Colonic mucosa (tissue), 4 donors: ENCODE measurements around the gene CTNND2. TPM values are rescaled to one million over a fixed set of nuclear protein-coding genes. Genes with fewer than 3 reads are reported as not detected.

Experiments
- DNase-seq: peaks from one replicate; pipeline ENCODE4 v3.0.0-alpha.2; 2020
- H3K27ac ChIP-seq: fragments of 200-600 bp; one replicate; pipeline ENCODE4 v1.8.0; 2021
- H3K27me3 ChIP-seq: fragments of 200-600 bp; one replicate; pipeline ENCODE4 v1.8.0; 2021
- H3K36me3 ChIP-seq: fragments of 200-600 bp; one replicate; pipeline ENCODE4 v1.8.0; 2021
- H3K4me1 ChIP-seq: fragments of 200-600 bp; one replicate; pipeline ENCODE4 v1.8.0; 2021; ENCODE audit warnings: mild to moderate bottlenecking
- H3K4me3 ChIP-seq: fragments of 200-600 bp; one replicate; pipeline ENCODE4 v1.8.0; 2021
- H3K9ac ChIP-seq, 2 donors: one replicate each; pipeline ENCODE4 v1.7.0; 2013; ENCODE audit warnings: control low read depth in 2 of 2, low read depth in 2 of 2, low read length in 2 of 2
- H3K9me3 ChIP-seq: fragments of 200-600 bp; one replicate; pipeline ENCODE4 v1.8.0; 2021
- CTCF ChIP-seq: fragments of 200-600 bp; IDR thresholded peaks from one replicate; pipeline ENCODE4 v1.8.0; 2022; ENCODE audit warnings: antibody characterized with exemption, mild to moderate bottlenecking
- intact Hi-C: fragments of 100-400 bp; cut with DNase I; formaldehyde crosslinking; loops from one replicate; pipeline ENCODE4 v1.14.1; 2022
- total RNA-seq, 2 donors: library from RNA; stranded (reverse); fragmentation: NEBNext Ultra II Directional in 1 of 2; extraction: Animal tissue kit (Norgen Biotek cat#: 25700) in 1 of 2; gene quantifications; one replicate each; pipeline ENCODE4 v1.2.1, GENCODE V29; 2021
- donor health status: healthy.
- donor health status: DM: no; HTN: no; CAD: no.
- donor health status: DM: no; HTN: no; CAD: no.

The CTNND2 gene
- total RNA-seq, 2 donors from 2014 or later, result 1.1 TPM

- no peak for DNase-seq
These were observed 372.3 kb downstream of the CTNND2 start for GRCh38 chr5:11531811-11532555.

GRCh38 chr5:11528720-11529119, 375.5 kb downstream of the CTNND2 start:
- intact Hi-C loops, result no loop called here

More at GRCh38 chr5:11531811-11532555, 372.3 kb downstream of the CTNND2 start:
- no peaks in the 10 kb centered on the region for H3K36me3 ChIP-seq
- H3K9me3 ChIP-seq, result no peaks in the 10 kb centered on the region
- intact Hi-C loops, result no loop called here
- no peak for TF ChIP-seq CTCF
- H3K4me1 ChIP-seq, result no peaks in the 10 kb centered on the region
- H3K4me3 ChIP-seq, result no peak overlapping the region
- no peak overlapping the region for H3K9ac ChIP-seq
- H3K27ac ChIP-seq, result no peak overlapping the region
- no peaks in the 10 kb centered on the region for H3K27me3 ChIP-seq

GRCh38 chr5:11527652-11528349, 376.4 kb downstream of the CTNND2 start:
- H3K4me1 ChIP-seq, result no peaks in the 10 kb centered on the region
- H3K27ac ChIP-seq, result no peak overlapping the region
- no peak overlapping the region for H3K4me3 ChIP-seq
- H3K36me3 ChIP-seq, result no peaks in the 10 kb centered on the region
- no peak for DNase-seq
- no peaks in the 10 kb centered on the region for H3K27me3 ChIP-seq
- intact Hi-C loops, result no loop called here
- H3K9me3 ChIP-seq, result no peaks in the 10 kb centered on the region
- TF ChIP-seq CTCF, result no peak
- H3K9ac ChIP-seq, result no peak overlapping the region

More at GRCh38 chr5:11528720-11529119, 375.5 kb downstream of the CTNND2 start:
- TF ChIP-seq CTCF, result no peak
- no peak overlapping the region for H3K9ac ChIP-seq
- no peaks in the 10 kb centered on the region for H3K4me1 ChIP-seq
- no peaks in the 10 kb centered on the region for H3K36me3 ChIP-seq
- DNase-seq, result no peak
- H3K9me3 ChIP-seq, result no peaks in the 10 kb centered on the region
- no peak overlapping the region for H3K4me3 ChIP-seq
- no peak overlapping the region for H3K27ac ChIP-seq
- no peaks in the 10 kb centered on the region for H3K27me3 ChIP-seq

GRCh38 chr5:11525020-11525419, 379.2 kb downstream of the CTNND2 start:
- no peak overlapping the region for H3K4me3 ChIP-seq
- no peaks in the 10 kb centered on the region for H3K27me3 ChIP-seq
- no peak for TF ChIP-seq CTCF
- H3K9ac ChIP-seq, result no peak overlapping the region
- intact Hi-C loops, result no loop called here
- no peaks in the 10 kb centered on the region for H3K36me3 ChIP-seq
- no peaks in the 10 kb centered on the region for H3K9me3 ChIP-seq
- no peak overlapping the region for H3K27ac ChIP-seq
- no peak for DNase-seq
- H3K4me1 ChIP-seq, result no peaks in the 10 kb centered on the region

GRCh38 chr5:11524188-11524587, 380.1 kb downstream of the CTNND2 start:
- no peak for DNase-seq
- Histone ChIP-seq H3K9me3 (no peaks in the 10 kb centered on the region), H3K27ac (no peak overlapping the region), H3K9ac (no peak overlapping the region), H3K4me3 (no peak overlapping the region), H3K36me3 (no peaks in the 10 kb centered on the region), H3K4me1 (no peaks in the 10 kb centered on the region), H3K27me3 (no peaks in the 10 kb centered on the region)
- intact Hi-C loops, result no loop called here
- no peak for TF ChIP-seq CTCF
